Endothelial cell of umbilical vein (primary cell): Measurements from ENCODE around the gene CAMTA2.
"Not testable (repeated sequence)": the region's sequence is repeated elsewhere in the genome, so short reads cannot be mapped to it uniquely, and the experiment has no call there.

Experiments used
- EZH2 ChIP-seq: IDR thresholded peaks from 2 replicates; pipeline ENCODE4 v1.6.1; 2012; ENCODE audit warnings: borderline replicate concordance, low read depth, mild to moderate bottlenecking, moderate library complexity, low read length, inconsistent platforms; ENCODE audit not compliant: severe bottlenecking
- FOS ChIP-seq: IDR thresholded peaks from 2 replicates; pipeline ENCODE4 v1.6.1; 2011; ENCODE audit warnings: mild to moderate bottlenecking, low read length, moderate library complexity, borderline replicate concordance; ENCODE audit not compliant: insufficient read depth
- JUN ChIP-seq: IDR thresholded peaks from 2 replicates; pipeline ENCODE4 v1.6.1; 2011; ENCODE audit warnings: borderline replicate concordance, low read depth; ENCODE audit not compliant: insufficient read length, insufficient read depth
- MYC ChIP-seq: IDR thresholded peaks from one replicate; pipeline ENCODE4 v1.6.1; 2011; ENCODE audit warnings: mild to moderate bottlenecking, low read depth, low read length
- POLR2A ChIP-seq: IDR thresholded peaks from 2 replicates; pipeline ENCODE4 v1.6.1; 2012; ENCODE audit warnings: low read depth, mild to moderate bottlenecking, control low read depth, low read length
- POLR2AphosphoS5 ChIP-seq: IDR thresholded peaks from 2 replicates; pipeline ENCODE4 v1.6.1; 2012; ENCODE audit warnings: low read depth, mild to moderate bottlenecking, control low read depth, low read length, moderate library complexity; ENCODE audit not compliant: insufficient read depth
- TF ChIP-seq, protein P1 (sequence below), 2 donors: IDR thresholded peaks; 1 replicate in 1 of 2; 2 replicates in 1 of 2; pipeline ENCODE4 v1.5.1; 2011; ENCODE audit warnings: low read length in 2 of 2, mild to moderate bottlenecking in 2 of 2, moderate library complexity in 2 of 2, control low read depth in 1 of 2, inconsistent platforms in 1 of 2, low read depth in 1 of 2; ENCODE audit not compliant: insufficient read depth in 1 of 2; ENCODE audit errors: extremely low read depth in 1 of 2
- TF ChIP-seq, protein P2 (sequence below): IDR thresholded peaks from 2 replicates; pipeline ENCODE4 v1.6.1; 2011; ENCODE audit not compliant: insufficient read depth, insufficient read length

GRCh38 chr17:4926577-4927335, 60.7 kb downstream of the CAMTA2 start:
- TF ChIP-seq, protein P1, sequence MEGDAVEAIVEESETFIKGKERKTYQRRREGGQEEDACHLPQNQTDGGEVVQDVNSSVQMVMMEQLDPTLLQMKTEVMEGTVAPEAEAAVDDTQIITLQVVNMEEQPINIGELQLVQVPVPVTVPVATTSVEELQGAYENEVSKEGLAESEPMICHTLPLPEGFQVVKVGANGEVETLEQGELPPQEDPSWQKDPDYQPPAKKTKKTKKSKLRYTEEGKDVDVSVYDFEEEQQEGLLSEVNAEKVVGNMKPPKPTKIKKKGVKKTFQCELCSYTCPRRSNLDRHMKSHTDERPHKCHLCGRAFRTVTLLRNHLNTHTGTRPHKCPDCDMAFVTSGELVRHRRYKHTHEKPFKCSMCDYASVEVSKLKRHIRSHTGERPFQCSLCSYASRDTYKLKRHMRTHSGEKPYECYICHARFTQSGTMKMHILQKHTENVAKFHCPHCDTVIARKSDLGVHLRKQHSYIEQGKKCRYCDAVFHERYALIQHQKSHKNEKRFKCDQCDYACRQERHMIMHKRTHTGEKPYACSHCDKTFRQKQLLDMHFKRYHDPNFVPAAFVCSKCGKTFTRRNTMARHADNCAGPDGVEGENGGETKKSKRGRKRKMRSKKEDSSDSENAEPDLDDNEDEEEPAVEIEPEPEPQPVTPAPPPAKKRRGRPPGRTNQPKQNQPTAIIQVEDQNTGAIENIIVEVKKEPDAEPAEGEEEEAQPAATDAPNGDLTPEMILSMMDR (IDR thresholded peaks at IDR 0.05; ENCODE audit: extremely low read depth in 1 of 2, insufficient read depth in 1 of 2, low read depth in 1 of 2, low read length in 2 of 2) = not testable (repeated sequence)
- TF ChIP-seq JUN, FOS, POLR2A, EZH2, POLR2AphosphoS5, MYC: not testable (repeated sequence)
- TF ChIP-seq, protein P2, sequence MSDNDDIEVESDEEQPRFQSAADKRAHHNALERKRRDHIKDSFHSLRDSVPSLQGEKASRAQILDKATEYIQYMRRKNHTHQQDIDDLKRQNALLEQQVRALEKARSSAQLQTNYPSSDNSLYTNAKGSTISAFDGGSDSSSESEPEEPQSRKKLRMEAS = not testable (repeated sequence)
